Activated T-cell treated with anti-CD3 and anti-CD28 coated beads, Interleukin-2, amount 50 U/mL, for 72 hours (primary cell): ENCODE data around the gene MPPED2. TPM values are rescaled to one million over a fixed set of nuclear protein-coding genes. Genes with fewer than 3 reads are reported as not detected.

Source experiments
- ATAC-seq, 2 donors: fragments of 150-1000 bp; cut with Tn5 transposase; replicated peaks in 1 of 2; 2 replicates each; pipeline ENCODE4 v1.10.0; 2021; ENCODE audit warnings: moderate library complexity in 2 of 2, mild to moderate bottlenecking in 1 of 2
- DNase-seq, 2 donors: peaks; one replicate each; pipeline ENCODE4 v3.0.0; 2021 to 2022; ENCODE audit warnings: mixed read lengths in 1 of 2
- H3K27ac Mint-ChIP-seq: one replicate; pipeline ENCODE4 v1.8.0; 2022; ENCODE audit warnings: mild to moderate bottlenecking, moderate library complexity, mixed read lengths
- H3K27me3 Mint-ChIP-seq: one replicate; pipeline ENCODE4 v1.8.0; 2022; ENCODE audit warnings: low read depth, mixed read lengths
- H3K36me3 Mint-ChIP-seq, 2 donors: one replicate each; pipeline ENCODE4 v1.8.0; 2022; ENCODE audit warnings: mixed read lengths in 2 of 2, mild to moderate bottlenecking in 1 of 2; ENCODE audit not compliant: insufficient read depth in 2 of 2
- H3K4me1 Mint-ChIP-seq: one replicate; pipeline ENCODE4 v1.8.0; 2022; ENCODE audit warnings: low read depth, mixed read lengths
- H3K4me3 Mint-ChIP-seq, 2 donors: one replicate each; pipeline ENCODE4 v1.8.0; 2022; ENCODE audit warnings: mild to moderate bottlenecking in 2 of 2, mixed read lengths in 2 of 2, moderate library complexity in 2 of 2
- H3K9me3 Mint-ChIP-seq, 2 donors: one replicate each; pipeline ENCODE4 v1.8.0; 2022; ENCODE audit warnings: mixed read lengths in 2 of 2
- total RNA-seq, 2 donors: library from RNA; stranded (reverse); gene quantifications; one replicate each; pipeline ENCODE4 v1.2.3, GENCODE V29; 2022

Gene MPPED2
- total RNA-seq, 2 donors from 2014 or later = 0.46 to 1.6 TPM

DNA sequence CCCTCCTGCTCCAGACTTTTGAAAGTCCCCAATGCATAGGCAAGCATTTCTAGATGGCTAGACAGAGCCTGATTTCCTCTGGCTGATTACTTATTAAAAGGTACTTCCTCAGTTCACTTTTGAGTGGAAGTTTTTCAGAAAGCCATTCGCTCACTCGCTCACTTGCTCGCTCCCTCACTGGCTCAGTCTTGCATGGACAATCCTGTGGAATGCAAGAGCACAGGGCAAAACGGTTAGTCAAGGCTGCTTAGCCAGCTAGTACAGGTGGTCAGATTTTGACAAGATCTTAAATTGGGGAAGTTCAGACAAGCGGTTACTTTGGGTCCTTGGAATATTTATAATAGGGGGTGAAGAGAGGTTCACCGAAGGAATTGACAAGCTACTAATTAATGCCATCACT lies 162.3 kb downstream of the MPPED2 start:
- Mint-ChIP-seq H3K27me3 (no peaks in the 10 kb centered on the region), H3K27ac (no peak overlapping the region), H3K4me3 (no peak overlapping the region), H3K9me3 (no peaks in the 10 kb centered on the region), H3K36me3 (no peaks in the 10 kb centered on the region), H3K4me1 (no peaks in the 10 kb centered on the region)
- no peak for ATAC-seq
- DNase-seq = no peak

DNA sequence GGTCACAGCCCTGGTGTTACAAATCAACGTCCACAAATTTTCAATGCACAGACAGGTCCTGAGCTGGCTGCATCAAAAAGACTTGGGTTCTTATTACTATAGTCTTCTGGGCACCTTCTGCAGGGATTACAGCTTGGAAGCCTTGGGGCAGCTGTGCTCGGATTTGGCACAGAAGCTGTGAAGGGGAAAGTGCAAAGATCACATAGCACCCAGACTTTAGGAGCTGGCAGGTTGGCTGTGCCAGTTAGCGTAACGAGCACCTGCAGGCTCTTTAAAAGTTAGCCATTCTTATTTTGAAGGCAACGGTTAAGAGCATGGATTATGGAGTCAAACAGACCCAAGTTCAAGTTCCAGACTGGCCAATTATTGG lies 162.9 kb downstream of the MPPED2 start:
- ATAC-seq (no peak), DNase-seq (no peak)
- Mint-ChIP-seq H3K27me3 (no peaks in the 10 kb centered on the region), H3K27ac (no peak overlapping the region), H3K36me3 (no peaks in the 10 kb centered on the region), H3K9me3 (no peaks in the 10 kb centered on the region), H3K4me1 (no peaks in the 10 kb centered on the region), H3K4me3 (no peak overlapping the region)

DNA sequence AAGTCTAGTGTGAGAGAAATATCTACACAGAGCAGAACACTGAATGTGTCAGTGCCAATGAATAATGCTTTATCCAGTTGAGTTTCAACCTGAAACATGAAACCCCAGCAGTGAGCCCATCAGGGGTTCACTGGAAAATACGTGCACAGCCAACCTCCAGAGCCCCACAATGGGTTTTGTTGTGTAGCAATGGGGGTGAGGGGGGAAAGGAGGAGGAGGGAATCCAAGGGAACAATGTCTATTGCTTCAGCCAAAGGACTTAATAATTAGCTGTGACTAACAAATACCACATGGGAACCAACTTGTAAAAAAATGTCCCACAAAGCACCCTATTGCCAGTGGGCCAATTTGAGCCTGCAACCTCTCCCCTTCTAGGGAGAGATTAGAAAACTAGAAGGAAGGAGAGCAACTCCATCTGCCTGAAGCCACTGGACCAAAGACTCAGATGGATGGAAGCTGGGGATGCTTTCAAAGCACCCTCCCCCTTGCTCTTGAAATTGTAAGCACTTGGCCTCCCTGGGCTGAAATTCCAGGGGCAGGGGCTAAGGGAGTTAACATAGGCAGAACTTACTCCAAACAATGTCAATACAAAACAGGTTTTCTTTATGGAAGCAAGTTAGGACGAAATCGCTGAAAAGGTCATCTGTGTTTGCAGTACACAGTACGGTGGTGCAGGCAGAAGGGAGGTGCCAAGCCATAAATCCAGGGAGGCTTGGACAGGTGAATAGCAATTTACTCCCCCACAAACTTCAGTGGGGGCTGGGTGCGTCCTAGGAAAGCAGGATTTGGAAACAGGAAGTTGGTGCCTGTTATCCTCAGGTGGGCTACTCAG lies 163.5 kb downstream of the MPPED2 start:
- ATAC-seq (no peak), DNase-seq (no peak)
- H3K9me3 Mint-ChIP-seq = no peaks in the 10 kb centered on the region
- no peak overlapping the region for H3K27ac Mint-ChIP-seq
- H3K4me3 Mint-ChIP-seq = no peak overlapping the region
- no peaks in the 10 kb centered on the region for H3K36me3 Mint-ChIP-seq
- no peaks in the 10 kb centered on the region for H3K4me1 Mint-ChIP-seq
- no peaks in the 10 kb centered on the region for H3K27me3 Mint-ChIP-seq

DNA sequence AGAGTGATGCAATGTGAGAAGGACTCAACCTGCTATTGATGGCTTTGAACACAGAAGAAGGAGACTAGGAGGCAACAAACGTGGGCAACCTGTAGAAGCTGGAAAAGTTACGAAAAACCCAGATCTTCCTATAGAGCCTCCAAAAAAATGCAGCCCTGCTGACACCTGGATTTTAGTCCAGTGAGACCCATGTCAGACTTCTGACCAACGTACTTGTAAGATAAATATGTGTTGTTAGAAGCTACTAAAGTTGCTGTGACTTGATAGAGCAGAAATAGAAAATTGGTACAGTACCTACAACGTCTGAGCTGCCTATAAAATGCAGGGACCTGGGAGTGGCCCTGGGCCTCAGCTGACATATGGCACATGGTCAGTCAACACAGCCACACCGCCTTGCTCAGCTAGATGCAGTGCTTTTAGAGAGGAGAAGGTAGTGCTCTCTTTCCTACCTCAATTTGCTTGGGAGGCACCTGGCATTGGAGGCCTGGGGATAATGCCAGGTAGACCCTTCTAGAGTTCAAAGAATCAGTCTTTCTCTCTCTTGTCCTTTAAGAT lies 165.8 kb downstream of the MPPED2 start:
- no peaks in the 10 kb centered on the region for H3K36me3 Mint-ChIP-seq
- H3K27me3 Mint-ChIP-seq = no peaks in the 10 kb centered on the region
- no peaks in the 10 kb centered on the region for H3K4me1 Mint-ChIP-seq
- ATAC-seq (no peak), DNase-seq (no peak)
- H3K4me3 Mint-ChIP-seq = no peak overlapping the region
- H3K9me3 Mint-ChIP-seq = no peaks in the 10 kb centered on the region
- H3K27ac Mint-ChIP-seq = no peak overlapping the region

DNA sequence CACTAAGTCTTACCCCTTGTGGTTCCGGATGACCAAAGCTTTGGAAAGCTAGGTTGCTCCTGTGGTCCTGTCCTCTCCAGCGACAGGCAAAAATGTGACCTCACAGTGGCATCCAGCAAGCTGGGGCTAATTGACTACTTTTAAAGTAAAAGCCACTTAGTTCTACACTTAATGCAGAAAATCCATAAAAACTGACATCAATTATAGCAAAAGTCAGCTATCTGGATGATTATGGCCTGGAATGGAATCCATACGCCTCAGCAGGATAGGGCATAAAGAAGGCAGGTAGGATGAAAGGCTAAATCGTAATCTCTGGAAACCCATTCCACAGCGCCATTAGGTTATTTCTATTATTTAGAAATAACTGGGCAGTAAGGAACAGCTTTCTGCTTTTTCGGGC lies 171.3 kb downstream of the MPPED2 start:
- Mint-ChIP-seq H3K9me3 (no peaks in the 10 kb centered on the region), H3K4me1 (no peaks in the 10 kb centered on the region), H3K36me3 (no peaks in the 10 kb centered on the region), H3K27ac (no peak overlapping the region), H3K27me3 (no peaks in the 10 kb centered on the region), H3K4me3 (no peak overlapping the region)
- DNase-seq (no peak), ATAC-seq (no peak)

DNA sequence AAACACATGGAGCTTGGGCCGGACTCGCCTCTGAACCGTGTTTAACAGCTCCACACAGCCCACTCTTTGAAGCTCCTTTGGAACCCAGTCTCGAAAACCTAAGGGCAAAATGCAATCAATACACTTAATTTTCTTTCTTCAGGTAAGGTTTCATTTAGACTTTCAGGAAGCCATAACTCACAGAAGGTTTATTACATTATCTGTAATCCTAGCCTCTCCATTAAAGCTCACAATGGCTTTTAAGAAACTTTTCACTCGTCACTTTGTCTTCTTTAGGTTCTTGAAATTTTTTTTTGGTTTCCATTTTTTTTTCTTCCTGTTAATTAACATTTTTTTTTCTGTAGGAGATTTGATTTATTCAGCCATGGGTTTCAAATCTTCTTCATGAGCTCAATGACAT lies 171.9 kb downstream of the MPPED2 start:
- no peak overlapping the region for H3K4me3 Mint-ChIP-seq
- H3K27ac Mint-ChIP-seq = no peak overlapping the region
- ATAC-seq (no peak), DNase-seq (no peak)
- no peaks in the 10 kb centered on the region for H3K4me1 Mint-ChIP-seq
- no peaks in the 10 kb centered on the region for H3K36me3 Mint-ChIP-seq
- H3K9me3 Mint-ChIP-seq = no peaks in the 10 kb centered on the region
- H3K27me3 Mint-ChIP-seq = no peaks in the 10 kb centered on the region

DNA sequence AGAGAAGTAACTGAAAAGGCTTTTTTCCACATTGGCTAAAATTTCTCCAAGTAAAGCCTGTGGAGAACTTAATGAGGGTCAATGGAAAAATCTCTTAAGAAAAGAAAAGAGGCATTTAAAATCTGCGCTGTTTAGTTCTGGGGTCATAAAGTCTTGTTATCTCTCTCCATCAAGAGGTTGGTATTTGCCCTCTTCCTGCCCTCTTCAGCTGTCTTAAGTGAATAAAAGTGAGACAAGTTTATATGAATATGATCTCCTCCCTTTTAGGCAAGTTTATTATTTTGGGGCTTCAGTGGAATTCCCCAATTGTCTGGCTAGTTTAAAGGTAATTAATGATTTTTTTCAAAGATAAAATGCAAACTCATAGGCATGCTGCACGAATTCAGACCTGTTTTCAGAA lies 173.6 kb downstream of the MPPED2 start:
- Mint-ChIP-seq H3K36me3 (no peaks in the 10 kb centered on the region), H3K4me3 (no peak overlapping the region)
- DNase-seq = no peak

DNA sequence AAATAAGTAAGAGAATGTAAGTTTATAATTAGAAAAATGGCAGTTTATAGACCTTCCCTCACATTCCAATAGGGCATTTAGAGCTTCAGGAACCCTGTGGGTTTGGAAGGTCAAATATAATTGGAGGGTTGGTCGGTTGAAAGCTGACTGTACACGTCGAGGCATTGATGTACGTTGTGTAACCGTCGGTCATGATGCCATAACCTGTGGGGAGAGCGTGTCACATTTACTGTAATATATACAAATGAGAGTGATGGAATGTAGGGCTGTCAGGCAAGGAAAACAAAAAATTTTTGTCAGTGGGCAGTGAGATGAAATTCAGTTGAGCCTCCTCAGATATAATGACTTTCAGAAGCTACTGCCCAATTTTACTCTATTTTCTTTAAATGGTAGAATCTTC lies 174.8 kb downstream of the MPPED2 start:
- no peak for ATAC-seq
- H3K9me3 Mint-ChIP-seq = no peaks in the 10 kb centered on the region
- no peak overlapping the region for H3K27ac Mint-ChIP-seq
- no peak overlapping the region for H3K4me3 Mint-ChIP-seq
- no peaks in the 10 kb centered on the region for H3K36me3 Mint-ChIP-seq
- DNase-seq = no peak
- H3K27me3 Mint-ChIP-seq = no peaks in the 10 kb centered on the region
- H3K4me1 Mint-ChIP-seq = no peaks in the 10 kb centered on the region

More for the DNA sequence above, 173.6 kb downstream of the MPPED2 start:
- no peaks in the 10 kb centered on the region for H3K4me1 Mint-ChIP-seq
- no peak overlapping the region for H3K27ac Mint-ChIP-seq
- ATAC-seq = no peak
- no peaks in the 10 kb centered on the region for H3K27me3 Mint-ChIP-seq
- H3K9me3 Mint-ChIP-seq = no peaks in the 10 kb centered on the region

DNA sequence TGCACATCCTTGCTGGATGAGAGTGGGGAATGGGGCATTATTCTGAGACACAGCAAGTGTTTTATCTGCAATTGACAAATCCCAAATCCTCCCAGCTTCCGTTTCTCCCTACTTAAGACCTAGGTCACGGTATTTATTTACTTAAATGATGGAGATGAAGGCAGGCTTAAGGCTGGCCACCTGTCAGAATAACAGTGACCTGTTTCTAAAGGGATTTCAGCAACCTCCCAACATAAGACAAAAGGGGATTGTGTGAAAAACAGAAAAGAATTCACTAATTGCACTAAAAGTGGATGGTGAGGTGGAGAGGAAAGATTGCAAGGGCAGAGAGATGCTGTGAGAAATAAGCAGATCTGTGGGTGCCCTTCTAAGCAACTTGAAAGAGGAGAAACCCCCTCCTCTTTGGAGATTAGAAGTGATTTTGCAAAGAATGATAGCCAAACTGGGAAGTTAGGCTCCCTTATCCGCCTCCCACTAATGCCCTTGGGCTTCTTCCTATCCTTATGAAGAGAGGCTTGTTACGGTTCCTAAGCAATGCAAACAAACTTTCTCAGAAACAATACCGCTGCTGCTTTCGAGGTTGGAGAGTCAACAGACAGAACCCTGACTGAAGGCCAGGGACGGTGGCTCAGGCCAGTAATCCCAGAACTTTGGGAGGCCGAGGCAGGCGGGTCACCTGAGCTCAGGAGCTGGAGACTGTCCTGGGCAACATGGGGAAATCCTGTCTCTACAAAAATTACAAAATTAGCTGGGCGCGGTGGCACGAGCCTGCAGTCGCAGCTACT lies 179.0 kb downstream of the MPPED2 start:
- DNase-seq = no peak
- Mint-ChIP-seq H3K9me3 (no peaks in the 10 kb centered on the region), H3K36me3 (no peaks in the 10 kb centered on the region), H3K4me3 (no peak overlapping the region), H3K27ac (no peak overlapping the region), H3K27me3 (no peaks in the 10 kb centered on the region), H3K4me1 (no peaks in the 10 kb centered on the region)
- no peak for ATAC-seq

DNA sequence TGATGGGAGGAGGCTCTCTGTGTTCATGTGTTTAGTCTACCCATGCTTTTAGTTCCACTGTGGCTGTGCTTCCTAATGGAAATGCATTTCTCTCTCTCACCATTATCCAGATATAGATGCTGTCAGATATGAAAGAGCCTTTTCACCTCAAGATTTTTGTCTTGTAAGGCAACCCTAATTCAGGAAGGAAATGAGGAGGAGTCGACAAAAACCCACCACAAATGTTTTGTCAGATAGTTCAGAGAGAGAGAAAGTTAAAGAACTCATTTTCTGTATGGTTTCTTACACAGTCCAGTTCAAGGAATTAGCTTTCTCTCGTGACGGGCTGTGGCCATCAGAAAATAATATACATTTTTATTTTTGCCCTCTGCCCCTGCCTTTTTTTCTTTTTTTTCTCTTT lies 180.8 kb downstream of the MPPED2 start:
- Mint-ChIP-seq H3K27ac (no peak overlapping the region), H3K36me3 (no peaks in the 10 kb centered on the region), H3K9me3 (no peaks in the 10 kb centered on the region), H3K4me3 (no peak overlapping the region), H3K27me3 (no peaks in the 10 kb centered on the region), H3K4me1 (no peaks in the 10 kb centered on the region)
- ATAC-seq (no peak), DNase-seq (no peak)

DNA sequence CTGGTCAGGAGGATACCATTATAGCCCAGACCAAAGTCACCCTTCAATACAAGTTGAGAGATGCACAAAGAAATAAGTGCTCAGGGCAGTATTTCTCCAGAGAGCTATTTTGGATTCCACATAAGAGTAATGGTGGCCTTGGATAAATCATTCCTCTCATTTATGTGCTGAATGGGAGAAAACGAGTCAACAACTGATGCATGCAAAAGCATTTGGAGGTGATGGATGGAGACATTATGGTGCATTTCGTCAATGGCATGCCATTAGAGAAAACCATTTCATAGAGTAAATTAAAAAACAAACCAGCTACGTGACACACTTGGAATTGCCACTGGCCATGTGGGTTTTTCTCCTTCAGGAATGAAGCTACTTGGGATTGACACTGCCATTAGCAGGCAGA lies 182.0 kb downstream of the MPPED2 start:
- no peak for ATAC-seq
- Mint-ChIP-seq H3K4me1 (no peaks in the 10 kb centered on the region), H3K27me3 (no peaks in the 10 kb centered on the region), H3K9me3 (no peaks in the 10 kb centered on the region), H3K4me3 (no peak overlapping the region), H3K36me3 (no peaks in the 10 kb centered on the region), H3K27ac (no peak overlapping the region)
- DNase-seq = no peak

DNA sequence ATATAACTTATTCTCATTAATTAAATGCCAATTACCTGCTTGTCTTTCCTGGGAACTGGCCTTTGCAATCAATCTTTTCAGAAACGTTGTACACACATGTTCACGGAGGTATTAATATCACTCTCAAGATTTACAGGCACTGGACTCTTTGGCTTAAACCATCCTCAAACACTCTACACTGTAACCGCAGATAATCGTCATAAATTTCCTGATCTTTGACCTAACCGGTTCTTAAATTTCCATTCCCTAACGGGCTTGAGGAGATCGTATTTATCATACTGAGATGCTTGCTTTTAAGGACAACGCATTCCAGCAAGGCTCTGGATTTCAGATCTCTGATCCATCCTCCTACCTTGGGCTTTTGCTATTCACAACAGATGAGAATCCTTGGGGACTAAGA lies 190.4 kb downstream of the MPPED2 start:
- H3K4me3 Mint-ChIP-seq = no peak overlapping the region
- no peaks in the 10 kb centered on the region for H3K4me1 Mint-ChIP-seq
- no peak overlapping the region for H3K27ac Mint-ChIP-seq
- no peaks in the 10 kb centered on the region for H3K36me3 Mint-ChIP-seq
- no peaks in the 10 kb centered on the region for H3K27me3 Mint-ChIP-seq
- no peak for ATAC-seq
- no peak for DNase-seq
- no peaks in the 10 kb centered on the region for H3K9me3 Mint-ChIP-seq

DNA sequence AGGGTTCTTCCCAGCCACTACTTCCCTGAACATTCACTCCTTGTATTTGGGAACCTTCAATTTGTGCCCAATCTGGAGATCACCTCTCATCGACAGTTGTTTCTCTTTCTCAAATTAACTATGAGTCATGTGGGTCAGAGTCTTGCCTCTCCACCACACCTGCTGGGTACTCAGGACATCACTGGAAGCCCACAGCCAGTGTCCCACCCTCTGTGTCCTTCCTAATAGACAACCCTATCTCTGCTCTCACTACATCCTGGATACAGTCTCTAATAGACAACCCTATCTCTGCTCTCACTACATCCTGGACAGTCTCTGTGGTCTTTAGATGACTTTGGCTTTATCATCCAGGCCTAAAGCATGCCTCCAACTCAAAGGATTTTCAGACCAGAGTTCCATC lies 193.1 kb downstream of the MPPED2 start:
- DNase-seq = no peak
- H3K27ac Mint-ChIP-seq = no peak overlapping the region
- no peaks in the 10 kb centered on the region for H3K4me1 Mint-ChIP-seq
- H3K9me3 Mint-ChIP-seq = no peaks in the 10 kb centered on the region
- no peaks in the 10 kb centered on the region for H3K27me3 Mint-ChIP-seq
- H3K4me3 Mint-ChIP-seq = no peak overlapping the region
- ATAC-seq = no peak
- H3K36me3 Mint-ChIP-seq = no peaks in the 10 kb centered on the region
